CD14-positive monocyte (primary cell): ENCODE data around the gene PHOSPHO2. TPM values are rescaled to one million over a fixed set of nuclear protein-coding genes. Genes with fewer than 3 reads are reported as not detected.

Experiments used
- DNase-seq, 3 donors: peaks; one replicate each; pipeline ENCODE4 v3.0.0-alpha.2; 2011 to 2022
- H2AFZ ChIP-seq: 2 replicates; pipeline ENCODE4 v1.6.0; 2012; ENCODE audit warnings: mild to moderate bottlenecking, low read depth, low read length, inconsistent platforms; ENCODE audit not compliant: insufficient read depth, poor library complexity, severe bottlenecking
- H3K27ac ChIP-seq, 2 donors: 1 replicate in 1 of 2; 2 replicates in 1 of 2; pipeline ENCODE4 v1.5.1; 2012 to 2013; ENCODE audit warnings: low read length in 2 of 2, control low read depth in 1 of 2, inconsistent platforms in 1 of 2, low read depth in 1 of 2, mild to moderate bottlenecking in 1 of 2
- H3K27me3 ChIP-seq, 2 donors: one replicate each; pipeline versions ENCODE4 v1.6.0 to v1.6.1; 2011 to 2013; ENCODE audit warnings: low read length in 2 of 2; ENCODE audit not compliant: control insufficient read depth in 2 of 2, insufficient read depth in 2 of 2
- H3K36me3 ChIP-seq, 2 donors: replicated peaks in 1 of 2; 1 replicate in 1 of 2; 2 replicates in 1 of 2; pipeline versions ENCODE4 v1.5.1 to v1.6.1; 2012 to 2013; ENCODE audit warnings: low read length in 2 of 2, control low read depth in 1 of 2, inconsistent platforms in 1 of 2, mild to moderate bottlenecking in 1 of 2; ENCODE audit not compliant: insufficient read depth in 2 of 2, control insufficient read depth in 1 of 2
- H3K4me1 ChIP-seq, 2 donors: 1 replicate in 1 of 2; 2 replicates in 1 of 2; pipeline versions ENCODE4 v1.5.1 to v1.6.1; 2012 to 2013; ENCODE audit warnings: low read length in 2 of 2, control low read depth in 1 of 2, inconsistent platforms in 1 of 2, mild to moderate bottlenecking in 1 of 2, moderate library complexity in 1 of 2; ENCODE audit not compliant: insufficient read depth in 2 of 2, control insufficient read depth in 1 of 2
- H3K4me2 ChIP-seq: replicated peaks from 2 replicates; pipeline ENCODE3; 2012; ENCODE audit warnings: low read length, moderate library complexity, mild to moderate bottlenecking; ENCODE audit not compliant: poor library complexity, severe bottlenecking; ENCODE audit errors: extremely low read depth
- H3K4me3 ChIP-seq, 3 experiments: fragments of 200-600 bp in 1 of 3; sonication (generic) in 1 of 3; replicated peaks in 1 of 3; 1 replicate in 2 of 3; 2 replicates in 1 of 3; pipeline ENCODE4 v1.5.1; 2011 to 2013; ENCODE audit warnings: low read length in 3 of 3, mild to moderate bottlenecking in 3 of 3, control low read depth in 2 of 3, low read depth in 2 of 3, inconsistent platforms in 1 of 3, moderate library complexity in 1 of 3
- H3K79me2 ChIP-seq: 2 replicates; pipeline ENCODE4 v1.6.0; 2012; ENCODE audit warnings: mild to moderate bottlenecking, control low read depth, inconsistent platforms, low read length, moderate library complexity; ENCODE audit not compliant: insufficient read depth
- H3K9ac ChIP-seq: 2 replicates; pipeline ENCODE4 v1.6.0; 2017; ENCODE audit warnings: low read length, mild to moderate bottlenecking; ENCODE audit not compliant: insufficient read depth, poor library complexity, severe bottlenecking
- H3K9me3 ChIP-seq, 2 donors: replicated peaks in 1 of 2; 1 replicate in 1 of 2; 2 replicates in 1 of 2; pipeline versions ENCODE4 v1.5.1 to v1.6.1; 2012 to 2013; ENCODE audit warnings: low read length in 2 of 2, control low read depth in 1 of 2; ENCODE audit not compliant: control insufficient read depth in 1 of 2, insufficient read depth in 1 of 2
- H4K20me1 ChIP-seq: 2 replicates; pipeline ENCODE4 v1.6.0; 2012; ENCODE audit warnings: mild to moderate bottlenecking, low read length, control low read depth, moderate library complexity; ENCODE audit not compliant: insufficient read depth
- H3K27ac Mint-ChIP-seq, 7 donors: one replicate each; pipeline ENCODE4 v1.8.0; 2020; ENCODE audit warnings: mild to moderate bottlenecking in 7 of 7, mixed read lengths in 7 of 7, moderate library complexity in 6 of 7, inconsistent platforms in 2 of 7
- H3K27me3 Mint-ChIP-seq, 3 donors: one replicate each; pipeline ENCODE4 v1.8.0; 2021 to 2022; ENCODE audit warnings: low read depth in 3 of 3, mild to moderate bottlenecking in 3 of 3, mixed read lengths in 3 of 3, moderate library complexity in 3 of 3, inconsistent platforms in 1 of 3
- H3K36me3 Mint-ChIP-seq, 2 donors: one replicate each; pipeline ENCODE4 v1.8.0; 2020; ENCODE audit warnings: mixed read lengths in 2 of 2, inconsistent platforms in 1 of 2, mild to moderate bottlenecking in 1 of 2
- H3K4me1 Mint-ChIP-seq: one replicate; pipeline ENCODE4 v1.8.0; 2020; ENCODE audit warnings: mild to moderate bottlenecking, mixed read lengths
- H3K4me3 Mint-ChIP-seq, 2 donors: one replicate each; pipeline ENCODE4 v1.8.0; 2020; ENCODE audit warnings: mild to moderate bottlenecking in 2 of 2, mixed read lengths in 2 of 2, moderate library complexity in 1 of 2
- H3K9me3 Mint-ChIP-seq, 7 donors: one replicate each; pipeline ENCODE4 v1.8.0; 2020 to 2022; ENCODE audit warnings: mixed read lengths in 7 of 7, mild to moderate bottlenecking in 6 of 7, moderate library complexity in 6 of 7, inconsistent platforms in 2 of 7
- CTCF ChIP-seq: fragments of 200-600 bp; IDR thresholded peaks from one replicate; pipeline ENCODE4 v1.8.0; 2022; ENCODE audit warnings: antibody characterized with exemption, mild to moderate bottlenecking
- WGBS: methylation state at CpG from one replicate; pipeline ENCODE4 v1.1.5; 2013; ENCODE audit warnings: missing lambda C conversion rate; ENCODE audit not compliant: insufficient coverage; 5-methylcytosine and 5-hydroxymethylcytosine counted together
- intact Hi-C, 2 donors: fragments of 100-400 bp; cut with micrococcal nuclease; formaldehyde crosslinking; loops; one replicate each; pipeline versions ENCODE4 v1.15.0 to v1.15.1; 2023
- polyA plus RNA-seq, 3 donors: library from polyadenylated mRNA; depleted of rRNA in 1 of 3; unstranded in 2 of 3; stranded (reverse) in 1 of 3; fragments of 300-500 nt in 2 of 3; fragments of >200 nt in 1 of 3; fragmentation: Illumina TruSeq in 2 of 3; gene quantifications; 1 replicate in 2 of 3; 2 replicates in 1 of 3; pipeline ENCODE4 v1.2.3, GENCODE V29; 2012 to 2021

The PHOSPHO2 gene
- polyA plus RNA-seq, 3 donors = 0.53 to 1.2 (median 0.74) TPM

DNA sequence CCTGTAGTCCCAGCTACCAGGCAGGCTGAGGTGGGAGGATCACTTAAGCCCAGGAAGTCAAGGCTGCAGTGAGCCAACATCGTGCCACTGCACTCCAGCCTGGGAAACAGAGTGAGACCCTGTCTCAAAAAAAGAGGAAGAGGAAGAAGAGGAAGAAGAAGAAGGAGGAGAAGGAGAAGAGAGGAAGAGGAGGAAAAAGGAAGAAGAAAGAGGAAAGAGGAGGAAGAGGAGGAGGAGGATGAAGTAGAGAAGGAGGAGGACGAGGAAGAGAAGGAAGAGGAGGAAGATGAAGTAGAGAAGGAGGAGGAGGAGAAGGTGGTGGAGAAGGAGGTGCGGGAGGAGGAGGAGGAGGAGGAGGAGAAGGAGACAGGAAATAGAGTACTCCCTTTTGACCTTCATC is 38.1 kb upstream of the PHOSPHO2 start:
- no peak overlapping the region for H3K4me3 ChIP-seq
- DNase-seq = no peak
- Mint-ChIP-seq H3K4me3 (no peak overlapping the region), H3K36me3 (no peaks in the 10 kb centered on the region), H3K9me3 (peaks cover 0 to 3% (median 0%) of the 10 kb centered on the region in 7 donors), H3K27ac (peak overlapping the region in 1 of 7 donors; percentile 76), H3K27me3 (peaks cover 2 to 4% (median 3%) of the 10 kb centered on the region in 3 donors), H3K4me1 (peaks cover 10% of the 10 kb centered on the region)
- no peaks in the 10 kb centered on the region for H3K79me2 ChIP-seq
- 35% methylated on average over 2 of the region's 3 CpGs for WGBS
- no peaks in the 10 kb centered on the region for H4K20me1 ChIP-seq
- H3K9ac ChIP-seq = no peak overlapping the region
- peaks cover 0 to 4% of the 10 kb centered on the region in 2 donors for H3K4me1 ChIP-seq
- intact Hi-C loops = no loop called here
- H3K36me3 ChIP-seq = no peaks in the 10 kb centered on the region
- no peak for TF ChIP-seq CTCF
- H3K4me2 ChIP-seq = no peak overlapping the region
- H3K27ac ChIP-seq = no peak overlapping the region
- H3K9me3 ChIP-seq = no peaks in the 10 kb centered on the region
- H3K27me3 ChIP-seq = no peaks in the 10 kb centered on the region
- H2AFZ ChIP-seq = no peak overlapping the region

DNA sequence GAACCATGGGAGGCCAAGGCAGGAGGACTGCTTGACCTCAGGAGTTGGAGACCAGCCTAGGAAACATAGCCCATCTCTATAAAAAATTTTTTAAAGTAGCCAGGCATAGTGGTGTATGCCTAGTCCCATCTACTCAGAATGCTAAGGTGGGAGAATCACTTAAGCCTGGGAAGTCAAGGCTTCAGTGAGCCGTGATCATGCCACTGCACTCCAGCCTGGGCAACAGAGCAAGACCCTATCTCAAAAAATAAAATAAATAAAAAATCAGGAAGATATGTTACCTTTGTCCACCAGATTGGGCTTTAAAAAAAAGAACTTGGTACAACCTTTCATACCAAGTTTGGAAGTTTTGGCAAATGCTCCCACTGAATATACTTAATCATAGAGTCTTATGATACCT is 35.4 kb upstream of the PHOSPHO2 start:
- no peaks in the 10 kb centered on the region for H3K79me2 ChIP-seq
- no peak overlapping the region for H3K27ac ChIP-seq
- no peaks in the 10 kb centered on the region for H3K36me3 ChIP-seq
- no peak overlapping the region for H3K9ac ChIP-seq
- no peak overlapping the region for H3K4me3 Mint-ChIP-seq
- H3K4me1 ChIP-seq = peaks cover 0 to 4% of the 10 kb centered on the region in 2 donors
- peaks cover 3 to 7% (median 4%) of the 10 kb centered on the region in 3 donors for H3K27me3 Mint-ChIP-seq
- H3K9me3 Mint-ChIP-seq = peaks cover 0 to 3% (median 0%) of the 10 kb centered on the region in 7 donors
- no peaks in the 10 kb centered on the region for H3K27me3 ChIP-seq
- no peak for TF ChIP-seq CTCF
- DNase-seq = no peak
- no peak overlapping the region for H2AFZ ChIP-seq
- H3K9me3 ChIP-seq = no peaks in the 10 kb centered on the region
- peaks cover 10% of the 10 kb centered on the region for H3K4me1 Mint-ChIP-seq
- no peaks in the 10 kb centered on the region for H4K20me1 ChIP-seq
- H3K36me3 Mint-ChIP-seq = no peaks in the 10 kb centered on the region
- no peak overlapping the region for H3K4me3 ChIP-seq
- intact Hi-C loops = no loop called here
- no CpG with 5 or more reads among the region's 1 CpG for WGBS
- H3K27ac Mint-ChIP-seq = no peak overlapping the region
- H3K4me2 ChIP-seq = no peak overlapping the region
